HEK293 (cell line): Measurements from ENCODE around the gene ETDC.

Source experiments
- CTCF ChIA-PET: fragments of 350-600 bp; formaldehyde crosslinking; extraction: SDS; loops from one replicate; lab custom pipeline; 2021; ENCODE audit warnings: antibody characterized with exemption; lab: Yijun Ruan, JAX
- POLR2A ChIA-PET: fragments of 300-600 bp; formaldehyde crosslinking; extraction: SDS; loops from one replicate; lab custom pipeline; 2020; ENCODE audit warnings: antibody characterized with exemption, inconsistent platforms; lab: Yijun Ruan, JAX
- H3K27ac ChIP-seq: fragments of 200-500 bp; sonication (Bioruptor generic); 2 replicates; pipeline ENCODE4 v1.5.1; 2014; ENCODE audit warnings: low read depth, low read length, control low read depth, inconsistent platforms; ENCODE audit errors: extremely low read depth
- H3K36me3 ChIP-seq, 2 experiments: fragments of 200-500 bp in 1 of 2; sonication (Bioruptor generic) in 1 of 2; 1 replicate in 1 of 2; 2 replicates in 1 of 2; pipeline ENCODE4 v1.5.1; 2014 to 2017; ENCODE audit warnings: inconsistent platforms in 2 of 2, low read length in 2 of 2; ENCODE audit not compliant: control insufficient read depth in 2 of 2, insufficient read depth in 1 of 2
- H3K4me1 ChIP-seq: fragments of 200-500 bp; sonication (Bioruptor generic); 2 replicates; pipeline ENCODE4 v1.5.1; 2014; ENCODE audit warnings: mild to moderate bottlenecking, low read length, inconsistent platforms; ENCODE audit not compliant: control insufficient read depth, insufficient read depth
- H3K4me3 ChIP-seq: 2 replicates; pipeline ENCODE4 v1.5.1; 2011; ENCODE audit warnings: low read depth, mild to moderate bottlenecking, control low read depth, low read length, moderate library complexity
- H3K9me3 ChIP-seq: fragments of 200-500 bp; sonication (Bioruptor generic); 2 replicates; pipeline ENCODE4 v1.5.1; 2014; ENCODE audit warnings: low read depth, low read length, inconsistent platforms; ENCODE audit not compliant: control insufficient read depth, insufficient read depth
- GLIS2 ChIP-seq: fragments of 450-650 bp; formaldehyde crosslinking; IDR thresholded peaks from 2 replicates; pipeline ENCODE4 v1.5.1; 2016; ENCODE audit warnings: missing biosample characterization, missing genetic modification characterization
- PRDM2 ChIP-seq: fragments of 450-650 bp; formaldehyde crosslinking; IDR thresholded peaks from 2 replicates; pipeline ENCODE4 v1.5.1; 2016; ENCODE audit warnings: missing biosample characterization, missing genetic modification characterization, borderline replicate concordance
- SP7 ChIP-seq: fragments of 450-650 bp; formaldehyde crosslinking; IDR thresholded peaks from 2 replicates; pipeline ENCODE4 v1.5.1; 2016; ENCODE audit warnings: missing biosample characterization, missing genetic modification characterization
- ZBTB49 ChIP-seq: fragments of 450-650 bp; formaldehyde crosslinking; IDR thresholded peaks from 2 replicates; pipeline ENCODE4 v1.5.1; 2016; ENCODE audit warnings: missing biosample characterization, missing genetic modification characterization, low read depth
- ZBTB6 ChIP-seq: fragments of 450-650 bp; formaldehyde crosslinking; IDR thresholded peaks from 2 replicates; pipeline ENCODE4 v1.5.1; 2017; ENCODE audit warnings: missing biosample characterization, missing genetic modification characterization
- ZNF121 ChIP-seq: fragments of 450-650 bp; formaldehyde crosslinking; IDR thresholded peaks from 2 replicates; pipeline ENCODE4 v1.5.1; 2016; ENCODE audit warnings: missing biosample characterization, missing genetic modification characterization
- ZNF146 ChIP-seq: fragments of 450-650 bp; formaldehyde crosslinking; IDR thresholded peaks from 2 replicates; pipeline ENCODE4 v1.5.1; 2016; ENCODE audit warnings: missing biosample characterization, missing genetic modification characterization
- ZNF202 ChIP-seq: fragments of 450-650 bp; formaldehyde crosslinking; IDR thresholded peaks from 2 replicates; pipeline ENCODE4 v1.5.1; 2016; ENCODE audit warnings: missing biosample characterization, missing genetic modification characterization, borderline replicate concordance
- ZNF221 ChIP-seq: fragments of 450-650 bp; formaldehyde crosslinking; IDR thresholded peaks from 2 replicates; pipeline ENCODE4 v1.5.1; 2017; ENCODE audit warnings: missing biosample characterization, missing genetic modification characterization, borderline replicate concordance
- ZNF248 ChIP-seq: fragments of 450-650 bp; formaldehyde crosslinking; IDR thresholded peaks from 2 replicates; pipeline ENCODE4 v1.5.1; 2017; ENCODE audit warnings: missing biosample characterization, missing genetic modification characterization
- ZNF266 ChIP-seq: fragments of 450-650 bp; formaldehyde crosslinking; IDR thresholded peaks from 2 replicates; pipeline ENCODE4 v1.5.1; 2016; ENCODE audit warnings: missing biosample characterization, missing genetic modification characterization, low read depth
- ZNF433 ChIP-seq: fragments of 450-650 bp; formaldehyde crosslinking; IDR thresholded peaks from 2 replicates; pipeline ENCODE4 v1.5.1; 2016; ENCODE audit warnings: missing biosample characterization, missing genetic modification characterization, low read depth
- ZNF639 ChIP-seq: fragments of 450-650 bp; formaldehyde crosslinking; IDR thresholded peaks from 2 replicates; pipeline ENCODE4 v1.5.1; 2016; ENCODE audit warnings: missing biosample characterization, missing genetic modification characterization
- ZNF658 ChIP-seq: fragments of 450-650 bp; formaldehyde crosslinking; IDR thresholded peaks from 2 replicates; pipeline ENCODE4; 2016; ENCODE audit warnings: missing biosample characterization, missing genetic modification characterization
- ZNF747 ChIP-seq: fragments of 450-650 bp; formaldehyde crosslinking; IDR thresholded peaks from 2 replicates; pipeline ENCODE4 v1.5.1; 2016; ENCODE audit warnings: missing biosample characterization, missing genetic modification characterization
- TF ChIP-seq, protein P1 (sequence below): fragments of 450-650 bp; formaldehyde crosslinking; IDR thresholded peaks from 2 replicates; pipeline ENCODE4 v1.5.1; 2016; ENCODE audit warnings: missing biosample characterization, missing genetic modification characterization
- TF ChIP-seq, protein P2 (sequence below): fragments of 450-650 bp; formaldehyde crosslinking; IDR thresholded peaks from 2 replicates; pipeline ENCODE4 v1.5.1; 2016; ENCODE audit warnings: missing biosample characterization, missing genetic modification characterization, borderline replicate concordance

ETDC gene

GRCh38 chrX:135315864-135316263, 6.6 kb downstream of the ETDC start:
- TF ChIP-seq, protein P1, sequence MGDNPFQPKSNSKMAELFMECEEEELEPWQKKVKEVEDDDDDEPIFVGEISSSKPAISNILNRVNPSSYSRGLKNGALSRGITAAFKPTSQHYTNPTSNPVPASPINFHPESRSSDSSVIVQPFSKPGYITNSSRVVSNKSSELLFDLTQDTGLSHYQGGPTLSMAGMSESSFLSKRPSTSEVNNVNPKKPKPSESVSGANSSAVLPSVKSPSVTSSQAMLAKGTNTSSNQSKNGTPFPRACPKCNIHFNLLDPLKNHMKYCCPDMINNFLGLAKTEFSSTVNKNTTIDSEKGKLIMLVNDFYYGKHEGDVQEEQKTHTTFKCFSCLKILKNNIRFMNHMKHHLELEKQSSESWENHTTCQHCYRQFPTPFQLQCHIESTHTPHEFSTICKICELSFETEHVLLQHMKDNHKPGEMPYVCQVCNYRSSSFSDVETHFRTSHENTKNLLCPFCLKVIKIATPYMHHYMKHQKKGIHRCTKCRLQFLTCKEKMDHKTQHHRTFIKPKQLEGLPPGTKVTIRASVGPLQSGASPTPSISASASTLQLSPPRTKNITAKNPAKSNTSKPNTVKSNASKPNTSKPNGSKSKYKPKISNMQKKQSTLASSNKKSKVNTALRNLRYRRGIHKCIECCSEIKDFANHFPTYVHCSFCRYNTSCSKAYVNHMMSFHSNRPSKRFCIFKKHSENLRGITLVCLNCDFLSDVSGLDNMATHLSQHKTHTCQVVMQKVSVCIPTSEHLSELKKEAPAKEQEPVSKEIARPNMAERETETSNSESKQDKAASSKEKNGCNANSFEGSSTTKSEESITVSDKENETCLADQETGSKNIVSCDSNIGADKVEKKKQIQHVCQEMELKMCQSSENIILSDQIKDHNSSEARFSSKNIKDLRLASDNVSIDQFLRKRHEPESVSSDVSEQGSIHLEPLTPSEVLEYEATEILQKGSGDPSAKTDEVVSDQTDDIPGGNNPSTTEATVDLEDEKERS: no peak
- TF ChIP-seq, protein P2, sequence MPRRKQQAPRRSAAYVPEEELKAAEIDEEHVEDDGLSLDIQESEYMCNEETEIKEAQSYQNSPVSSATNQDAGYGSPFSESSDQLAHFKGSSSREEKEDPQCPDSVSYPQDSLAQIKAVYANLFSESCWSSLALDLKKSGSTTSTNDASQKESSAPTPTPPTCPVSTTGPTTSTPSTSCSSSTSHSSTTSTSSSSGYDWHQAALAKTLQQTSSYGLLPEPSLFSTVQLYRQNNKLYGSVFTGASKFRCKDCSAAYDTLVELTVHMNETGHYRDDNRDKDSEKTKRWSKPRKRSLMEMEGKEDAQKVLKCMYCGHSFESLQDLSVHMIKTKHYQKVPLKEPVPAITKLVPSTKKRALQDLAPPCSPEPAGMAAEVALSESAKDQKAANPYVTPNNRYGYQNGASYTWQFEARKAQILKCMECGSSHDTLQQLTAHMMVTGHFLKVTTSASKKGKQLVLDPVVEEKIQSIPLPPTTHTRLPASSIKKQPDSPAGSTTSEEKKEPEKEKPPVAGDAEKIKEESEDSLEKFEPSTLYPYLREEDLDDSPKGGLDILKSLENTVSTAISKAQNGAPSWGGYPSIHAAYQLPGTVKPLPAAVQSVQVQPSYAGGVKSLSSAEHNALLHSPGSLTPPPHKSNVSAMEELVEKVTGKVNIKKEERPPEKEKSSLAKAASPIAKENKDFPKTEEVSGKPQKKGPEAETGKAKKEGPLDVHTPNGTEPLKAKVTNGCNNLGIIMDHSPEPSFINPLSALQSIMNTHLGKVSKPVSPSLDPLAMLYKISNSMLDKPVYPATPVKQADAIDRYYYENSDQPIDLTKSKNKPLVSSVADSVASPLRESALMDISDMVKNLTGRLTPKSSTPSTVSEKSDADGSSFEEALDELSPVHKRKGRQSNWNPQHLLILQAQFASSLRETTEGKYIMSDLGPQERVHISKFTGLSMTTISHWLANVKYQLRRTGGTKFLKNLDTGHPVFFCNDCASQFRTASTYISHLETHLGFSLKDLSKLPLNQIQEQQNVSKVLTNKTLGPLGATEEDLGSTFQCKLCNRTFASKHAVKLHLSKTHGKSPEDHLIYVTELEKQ (tag by site-specific recombination): no peak
- TF ChIP-seq ZNF639 (tag by site-specific recombination) (no peak), ZNF266 (tag by site-specific recombination) (no peak), ZNF121 (no peak), SP7 (tag by site-specific recombination) (no peak), ZNF658 (no peak), ZNF433 (no peak), ZNF202 (tag by site-specific recombination) (no peak), ZNF747 (tag by site-specific recombination) (no peak), ZNF221 (tag by site-specific recombination) (no peak), ZBTB6 (tag by site-specific recombination) (no peak), ZNF248 (tag by site-specific recombination) (no peak), PRDM2 (tag by site-specific recombination) (no peak), ZBTB49 (no peak), GLIS2 (no peak), ZNF146 (tag by site-specific recombination) (no peak)
- Histone ChIP-seq H3K9me3 (no peaks in the 10 kb centered on the region; the same call in 1 of the 2 replicates), H3K36me3 (no peaks in the 10 kb centered on the region), H3K4me1 (no peaks in the 10 kb centered on the region), H3K4me3 (no peak overlapping the region), H3K27ac (no peak overlapping the region)
- ChIA-PET CTCF (no interaction called here), POLR2A (no interaction called here)
